HG02870 (cell line): Measurements from ENCODE around the gene SOX15.
A peak's percentile ranks its signal among the peaks of the same experiment; 100 is the strongest.
"Not testable (repeated sequence)": the region's sequence is repeated elsewhere in the genome, so short reads cannot be mapped to it uniquely, and the experiment has no call there.

Source experiments
- ATAC-seq: cut with Tn5 transposase; IDR thresholded peaks from one replicate; pipeline ENCODE4 v1.9.1; 2021; ENCODE audit warnings: mild to moderate bottlenecking, moderate library complexity; ENCODE audit not compliant: unreplicated experiment

SOX15 gene

DNA sequence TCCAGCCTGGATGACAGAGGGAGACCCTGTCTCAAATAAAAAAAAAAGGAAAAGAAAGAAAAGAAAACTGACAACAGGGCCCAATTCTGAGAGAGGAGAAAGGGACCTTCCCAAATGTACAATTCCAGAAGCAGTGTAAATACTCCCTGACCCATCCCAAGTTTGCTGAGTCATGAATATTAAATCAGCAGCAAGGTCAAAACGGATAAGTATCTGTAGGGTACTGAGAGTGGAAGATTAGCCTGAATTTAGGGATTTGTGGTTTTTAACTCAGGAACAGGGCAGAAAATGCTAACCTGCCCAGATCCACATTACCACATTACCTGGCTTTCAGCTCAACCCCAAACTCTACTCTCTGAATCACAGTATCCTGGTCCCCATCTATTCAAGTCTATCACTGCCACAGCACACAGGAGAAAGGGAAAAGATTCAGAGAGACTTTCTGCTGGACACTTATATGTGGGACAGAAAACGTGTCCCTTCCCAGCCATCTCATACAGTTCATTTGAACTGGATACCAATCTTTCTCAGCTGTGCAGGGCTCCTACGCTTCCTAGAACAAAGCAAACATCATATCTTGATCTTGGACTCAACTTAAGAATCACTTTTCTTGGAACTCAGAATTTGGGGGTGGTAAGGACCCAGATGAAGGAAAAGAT lies 21.9 kb upstream of the SOX15 start:
- ATAC-seq = no peak

DNA sequence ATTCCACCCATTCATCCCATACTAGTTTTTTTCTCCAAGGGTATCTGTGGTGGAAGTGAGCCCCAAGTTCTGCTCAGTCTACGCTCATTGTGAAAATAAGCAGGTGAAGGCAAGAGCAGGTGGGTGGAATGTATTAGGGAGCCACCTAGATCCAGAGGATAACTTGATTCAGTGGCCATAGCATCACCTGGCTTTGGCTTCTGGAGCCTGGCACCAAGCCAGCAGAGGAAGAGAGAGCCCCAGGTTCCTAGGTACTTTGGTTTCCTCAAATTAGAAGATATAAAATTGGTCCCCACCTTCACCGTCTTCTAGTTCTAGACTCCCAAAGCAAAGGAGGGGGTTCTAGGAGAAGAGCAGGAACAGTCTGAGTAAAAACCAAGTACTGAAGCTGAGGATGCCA lies 20.7 kb upstream of the SOX15 start:
- ATAC-seq = no peak

DNA sequence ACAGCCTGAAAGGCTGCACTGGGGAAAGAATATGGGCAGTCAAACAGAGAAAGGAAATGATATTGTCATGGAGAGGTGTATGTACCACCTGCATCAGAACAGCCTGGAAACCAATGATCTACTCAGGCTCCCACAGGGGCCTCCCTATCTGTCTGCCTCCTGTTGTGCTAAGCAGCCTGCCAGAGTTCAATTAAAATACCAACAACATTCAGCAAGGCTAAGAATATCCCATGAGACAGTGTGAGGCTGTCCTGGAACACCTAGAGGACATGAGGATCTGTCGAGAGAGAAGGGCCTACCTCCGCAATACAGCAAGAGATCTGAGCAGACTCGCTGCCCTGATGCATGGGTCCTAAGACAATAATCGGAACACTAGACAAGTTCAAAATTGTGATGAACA lies 16.4 kb upstream of the SOX15 start:
- no peak for ATAC-seq

GRCh38 chr17:7597561-7597960 lies 7.7 kb upstream of the SOX15 start:
- ATAC-seq = not testable (repeated sequence)

DNA sequence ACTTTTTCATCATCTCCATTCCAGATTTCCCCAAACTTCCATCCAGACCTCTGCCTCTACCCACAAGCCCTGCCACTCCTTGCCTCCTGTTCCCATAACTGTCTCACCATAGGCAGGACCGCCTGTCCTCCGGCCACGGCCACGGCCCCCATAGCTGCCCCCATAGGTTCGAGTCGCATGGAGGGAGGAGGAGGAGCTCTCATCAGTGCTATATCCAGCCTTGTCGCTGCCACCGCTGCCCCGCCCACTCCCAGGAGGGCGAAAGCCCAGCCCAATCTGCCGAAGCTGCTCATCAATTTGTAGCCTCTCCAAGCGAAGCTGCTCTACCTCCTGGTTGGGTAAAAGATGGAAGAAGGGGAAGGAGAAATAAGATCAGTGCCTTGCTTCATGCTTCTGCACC lies 3.4 kb upstream of the SOX15 start:
- no peak for ATAC-seq

DNA sequence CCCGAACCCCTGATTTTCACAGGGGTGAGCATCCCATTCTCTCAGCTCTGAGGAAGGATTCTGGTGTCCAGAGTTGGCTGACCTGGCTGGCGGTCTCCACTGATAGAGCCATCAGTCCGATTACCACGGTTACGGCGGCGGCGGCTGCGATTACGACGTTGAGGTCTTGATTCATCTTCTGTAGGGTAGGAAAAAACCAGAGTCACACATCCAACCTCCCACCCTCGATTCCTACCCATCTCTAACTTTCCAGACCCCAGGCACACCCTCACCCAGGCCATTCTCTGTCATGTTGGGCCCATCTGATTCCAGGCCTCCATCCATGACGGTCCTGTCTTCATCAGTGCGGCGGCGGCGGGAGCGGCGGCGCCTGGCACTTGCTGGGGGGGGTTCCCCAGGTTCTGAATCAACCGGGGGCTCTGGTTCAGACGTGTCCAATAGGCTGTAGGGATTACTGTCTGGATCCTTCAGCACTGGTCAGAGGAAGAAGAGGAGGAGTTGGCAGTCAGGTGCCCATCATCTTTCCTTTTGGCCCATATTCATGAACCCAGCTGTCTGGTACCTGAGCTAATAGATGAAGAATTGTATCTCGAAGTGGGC lies 2.6 kb upstream of the SOX15 start:
- ATAC-seq = no peak

DNA sequence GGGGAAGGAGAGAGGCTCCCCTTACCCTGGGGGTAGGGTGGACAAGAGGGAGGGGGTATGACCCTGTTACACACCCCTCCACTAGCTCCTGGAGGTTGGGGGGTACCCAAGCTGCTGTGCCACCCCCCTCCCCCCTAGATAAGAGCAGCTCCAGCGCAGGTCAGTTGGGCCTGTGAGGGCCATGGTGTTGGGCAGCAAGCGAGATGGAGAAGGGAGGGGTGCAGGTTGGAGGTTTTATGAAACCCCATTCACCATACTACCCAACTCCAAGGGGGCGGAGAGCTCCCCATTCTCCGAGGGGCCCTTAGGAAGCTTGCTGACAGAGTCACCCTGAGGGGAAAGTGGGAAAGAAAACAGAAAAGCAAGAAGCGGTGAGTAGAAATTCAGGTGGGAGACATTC lies 1.7 kb upstream of the SOX15 start:
- no peak for ATAC-seq

DNA sequence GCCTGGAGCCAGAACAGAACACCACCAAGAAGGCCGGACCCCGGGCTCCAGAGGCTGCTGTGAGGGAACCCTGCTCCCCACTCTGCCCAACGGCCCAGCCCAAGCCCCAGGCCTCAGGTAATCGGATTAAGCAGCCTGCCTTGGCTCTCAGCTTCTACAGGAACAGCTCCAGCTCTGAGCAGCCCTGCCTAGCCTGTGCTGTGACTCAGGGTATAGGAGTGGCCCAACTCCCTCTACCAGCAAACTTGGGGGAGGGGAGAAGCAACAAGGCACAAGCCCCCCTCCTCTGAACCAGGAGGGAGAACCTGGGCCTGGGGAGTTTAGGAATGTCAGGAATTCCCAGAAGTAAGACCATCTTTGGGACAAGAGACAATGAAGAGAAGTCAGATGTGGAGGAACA lies 849 bp upstream of the SOX15 start:
- no peak for ATAC-seq

DNA sequence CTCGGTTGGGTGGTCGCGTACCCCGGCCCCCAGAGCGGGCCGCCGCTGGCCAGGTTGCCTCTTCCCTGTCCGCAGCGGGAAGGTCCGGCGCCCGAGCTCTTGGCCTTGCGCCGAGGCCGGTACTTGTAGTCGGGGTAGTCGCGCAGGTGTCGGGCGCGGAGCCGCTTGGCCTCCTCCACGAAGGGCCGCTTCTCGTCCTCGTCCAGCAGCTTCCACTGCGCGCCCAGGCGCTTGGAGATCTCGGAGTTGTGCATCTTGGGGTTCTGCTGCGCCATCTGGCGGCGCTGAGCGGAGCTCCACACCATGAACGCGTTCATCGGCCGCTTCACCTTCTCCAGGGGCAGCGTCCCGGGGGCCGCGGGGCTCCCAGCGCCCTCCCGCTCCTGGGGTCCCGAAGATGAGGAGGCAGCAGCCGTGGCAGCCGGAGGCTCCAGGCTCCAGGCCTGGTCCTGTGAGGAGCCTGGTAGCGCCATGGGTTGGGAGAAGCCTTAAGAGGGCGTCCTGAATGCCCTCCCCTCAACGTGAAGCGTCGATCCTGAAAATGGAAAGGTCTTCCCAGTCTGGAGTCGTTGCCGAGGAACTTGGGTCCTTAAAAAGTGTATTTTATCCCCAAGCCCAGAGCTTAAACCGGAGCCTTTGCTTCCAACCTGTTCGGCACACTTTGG lies 558 bp downstream of the SOX15 start:
- no peak for ATAC-seq

GRCh38 chr17:7588553-7589203 lies 1.2 kb downstream of the SOX15 start:
- no peak for ATAC-seq

DNA sequence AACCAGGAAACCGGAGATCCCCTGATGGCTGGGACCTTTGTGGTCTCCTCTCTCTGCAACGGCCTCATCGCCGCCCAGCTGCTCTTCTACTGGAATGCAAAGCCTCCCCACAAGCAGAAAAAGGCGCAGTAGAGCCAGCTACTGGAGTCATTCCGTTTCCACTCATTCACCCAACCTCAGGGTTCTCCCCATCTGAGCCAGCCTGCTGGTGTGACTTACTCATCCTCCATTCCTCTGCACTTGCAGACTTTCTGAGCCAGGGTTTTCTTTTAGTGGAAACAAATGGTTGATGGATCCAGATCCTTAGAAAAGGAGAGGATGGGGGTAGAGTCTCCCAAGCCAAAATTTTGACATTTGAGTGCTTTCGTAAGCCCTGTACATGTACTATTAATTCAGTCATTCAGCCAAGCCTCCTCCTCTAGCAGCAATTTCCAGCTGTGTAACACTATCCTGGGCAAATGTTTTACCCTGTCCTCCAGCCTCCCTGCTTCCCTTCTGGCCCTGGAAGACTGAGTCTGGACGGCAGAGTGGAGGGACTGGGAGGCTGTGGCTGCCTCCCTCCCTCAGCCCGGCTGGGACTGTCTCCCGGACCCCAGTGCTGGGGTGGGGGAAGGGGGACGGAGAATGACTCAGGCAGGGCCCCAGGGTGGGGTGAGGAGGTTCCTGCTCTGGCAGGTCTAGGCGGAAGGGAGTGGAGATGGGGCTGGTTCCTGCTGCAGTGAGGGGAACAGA lies 2.3 kb downstream of the SOX15 start:
- no peak for ATAC-seq

- no peak for ATAC-seq
Observed at GRCh38 chr17:7586673-7587419, 3.0 kb downstream of the SOX15 start.

DNA sequence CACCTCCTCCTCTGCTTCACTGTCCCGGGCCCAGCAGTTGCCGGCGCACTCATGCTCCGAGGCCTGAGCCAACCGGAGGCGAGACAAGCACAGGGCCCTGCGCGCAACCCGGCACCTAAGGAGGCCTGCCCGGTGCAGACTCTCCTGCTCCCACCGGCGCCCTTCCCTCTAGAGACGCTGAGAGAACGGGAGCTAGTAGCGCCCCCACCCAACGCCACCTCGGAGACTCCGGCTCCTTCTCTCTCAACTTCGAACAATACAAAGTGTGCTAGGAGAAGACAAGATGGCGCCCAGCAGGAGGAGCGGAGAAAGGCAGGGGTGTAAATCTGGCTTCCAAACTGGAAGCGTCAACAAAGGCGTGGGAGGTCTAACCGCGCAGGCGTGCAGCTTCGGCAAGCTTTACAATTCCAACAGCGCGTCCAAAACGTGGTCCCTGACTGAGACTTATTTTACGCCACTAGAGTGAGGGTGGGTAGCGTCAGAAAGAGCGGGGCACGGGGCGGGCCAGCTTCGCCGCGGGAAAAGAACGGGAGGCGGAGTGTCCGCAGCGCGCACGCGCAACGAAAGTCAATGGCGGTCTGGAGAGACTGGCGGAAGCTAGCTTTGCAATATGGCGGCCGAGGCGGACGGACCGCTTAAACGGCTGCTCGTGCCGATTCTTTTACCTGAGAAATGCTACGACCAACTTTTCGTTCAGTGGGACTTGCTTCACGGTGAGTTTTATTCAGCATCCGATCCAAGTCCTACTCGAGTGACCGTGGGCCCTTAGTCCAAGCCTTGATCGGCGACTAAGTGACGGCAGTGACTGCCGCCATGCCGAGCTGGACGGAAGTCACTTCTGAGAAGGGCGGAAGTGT lies 6.4 kb downstream of the SOX15 start, which contains the start of gene MPDU1:
Gene MPDU1 (plus strand): TSS at position 600 of the 857 bp plus-strand sequence. CDS start 11 bp downstream, at position 611.
- ATAC-seq = peak; percentile 70

- ATAC-seq = no peak
Observed at GRCh38 chr17:7582396-7583252, 7.3 kb downstream of the SOX15 start.

DNA sequence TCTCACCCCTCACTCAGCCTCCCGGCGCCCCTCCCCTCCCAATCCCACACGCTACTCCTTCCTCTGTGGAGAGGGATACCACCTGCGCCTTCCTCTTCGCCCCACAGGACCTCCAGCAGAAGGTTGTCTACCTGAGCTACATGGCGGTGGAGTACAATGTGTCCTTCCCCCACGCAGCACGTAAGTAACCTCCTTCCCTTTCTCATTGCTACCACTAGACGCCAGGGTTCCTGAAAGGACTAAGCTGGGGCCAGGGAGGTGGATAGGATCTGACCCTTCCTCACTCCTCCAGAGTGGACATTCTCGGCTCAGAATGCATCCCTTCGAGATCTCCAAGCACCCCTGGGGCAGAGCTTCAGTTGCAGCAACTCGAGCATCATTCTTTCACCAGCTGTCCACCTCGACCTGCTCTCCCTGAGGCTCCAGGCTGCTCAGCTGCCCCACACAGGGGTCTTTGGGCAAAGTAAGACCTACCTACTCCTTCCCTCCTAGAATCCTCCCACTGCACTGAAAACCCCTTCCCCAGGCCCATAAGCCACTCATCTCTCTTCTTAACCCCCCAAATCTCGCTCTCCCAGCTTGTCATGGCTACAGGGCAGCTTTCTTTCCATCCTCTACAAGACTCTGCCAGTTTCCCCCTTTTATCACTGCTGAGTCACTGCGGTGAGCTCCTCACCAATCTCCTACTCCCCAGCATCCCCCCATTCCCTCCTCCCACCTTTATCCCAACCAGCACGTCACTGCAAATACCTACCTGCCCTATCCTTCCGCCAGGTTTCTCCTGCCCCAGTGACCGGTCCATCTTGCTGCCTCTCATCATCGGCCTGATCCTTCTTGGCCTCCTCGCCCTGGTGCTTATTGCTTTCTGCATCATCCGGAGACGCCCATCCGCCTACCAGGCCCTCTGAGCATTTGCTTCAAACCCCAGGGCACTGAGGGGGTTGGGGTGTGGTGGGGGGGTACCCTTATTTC lies 9.0 kb downstream of the SOX15 start:
- ATAC-seq = no peak

- no peak for ATAC-seq
Observed at GRCh38 chr17:7579834-7580603, 9.9 kb downstream of the SOX15 start.
